ENCODE data around the gene MMP3. TPM values are rescaled to one million over a fixed set of nuclear protein-coding genes. Genes with fewer than 3 reads are reported as not detected.

Gene MMP3
- total and polyA plus RNA-seq, 2 experiments from 2014 or later: 0.68 TPM; not detected in 1

GRCh38 chr11:102836290-102836875, 7.0 kb downstream of the MMP3 start:
- H3K27me3 Mint-ChIP-seq (ENCODE audit: insufficient read depth, low read depth, poor library complexity): no peaks in the 10 kb centered on the region
- Histone ChIP-seq H4K20me1 (replicated peaks; ENCODE audit: insufficient read depth) (no peaks in the 10 kb centered on the region), H3K79me2 (replicated peaks; ENCODE audit: insufficient read depth) (no peaks in the 10 kb centered on the region), H2AFZ (peak overlapping the region; percentile 11; the same call in 1 of the 2 replicates), H3K36me3 (ENCODE audit: insufficient read depth) (no peaks in the 10 kb centered on the region), H3K27ac (ENCODE audit: low read depth) (no peak overlapping the region), H3K27me3 (ENCODE audit: insufficient read depth) (no peaks in the 10 kb centered on the region), H3K9me2 (ENCODE audit: insufficient read depth) (no peaks in the 10 kb centered on the region), H3K4me3 (no peak overlapping the region), H3K4me2 (peak overlapping the region; percentile 18), H3F3A (replicated peaks; ENCODE audit: low read depth) (no peaks in the 10 kb centered on the region), H3K4me1 (ENCODE audit: insufficient read depth) (peaks cover 18% of the 10 kb centered on the region)
- H3K9me3 Mint-ChIP-seq: no peaks in the 10 kb centered on the region
- H3K36me3 Mint-ChIP-seq (ENCODE audit: low read depth): no peaks in the 10 kb centered on the region
- peaks cover 25% of the 10 kb centered on the region for H3K4me1 Mint-ChIP-seq
- H3K4me3 Mint-ChIP-seq: no peak overlapping the region
- DNase-seq (ENCODE audit: low spot score) (peak; percentile 51), ATAC-seq (peak; percentile 87)
- TF ChIP-seq ZNF114 (CRISPR knock-in tag; IDR thresholded peaks at IDR 0.05): no peak
- TF ChIP-seq CREB1 (CRISPR knock-in tag; IDR thresholded peaks at IDR 0.05; ENCODE audit: low read depth): no peak
- TF ChIP-seq EZH2 (IDR thresholded peaks at IDR 0.05; ENCODE audit: low read depth, unreplicated experiment): no peak
- no peak for TF ChIP-seq POLR2AphosphoS5 (IDR thresholded peaks at IDR 0.05; ENCODE audit: low read depth)
- TF ChIP-seq, protein P1, sequence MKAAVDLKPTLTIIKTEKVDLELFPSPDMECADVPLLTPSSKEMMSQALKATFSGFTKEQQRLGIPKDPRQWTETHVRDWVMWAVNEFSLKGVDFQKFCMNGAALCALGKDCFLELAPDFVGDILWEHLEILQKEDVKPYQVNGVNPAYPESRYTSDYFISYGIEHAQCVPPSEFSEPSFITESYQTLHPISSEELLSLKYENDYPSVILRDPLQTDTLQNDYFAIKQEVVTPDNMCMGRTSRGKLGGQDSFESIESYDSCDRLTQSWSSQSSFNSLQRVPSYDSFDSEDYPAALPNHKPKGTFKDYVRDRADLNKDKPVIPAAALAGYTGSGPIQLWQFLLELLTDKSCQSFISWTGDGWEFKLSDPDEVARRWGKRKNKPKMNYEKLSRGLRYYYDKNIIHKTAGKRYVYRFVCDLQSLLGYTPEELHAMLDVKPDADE (IDR thresholded peaks at IDR 0.05): no peak
- TF ChIP-seq NANOG (IDR thresholded peaks at IDR 0.05; ENCODE audit: borderline replicate concordance): no peak
- no peak for TF ChIP-seq EZH2phosphoT487 (IDR thresholded peaks at IDR 0.05; ENCODE audit: unreplicated experiment)
- TF ChIP-seq, protein P2, sequence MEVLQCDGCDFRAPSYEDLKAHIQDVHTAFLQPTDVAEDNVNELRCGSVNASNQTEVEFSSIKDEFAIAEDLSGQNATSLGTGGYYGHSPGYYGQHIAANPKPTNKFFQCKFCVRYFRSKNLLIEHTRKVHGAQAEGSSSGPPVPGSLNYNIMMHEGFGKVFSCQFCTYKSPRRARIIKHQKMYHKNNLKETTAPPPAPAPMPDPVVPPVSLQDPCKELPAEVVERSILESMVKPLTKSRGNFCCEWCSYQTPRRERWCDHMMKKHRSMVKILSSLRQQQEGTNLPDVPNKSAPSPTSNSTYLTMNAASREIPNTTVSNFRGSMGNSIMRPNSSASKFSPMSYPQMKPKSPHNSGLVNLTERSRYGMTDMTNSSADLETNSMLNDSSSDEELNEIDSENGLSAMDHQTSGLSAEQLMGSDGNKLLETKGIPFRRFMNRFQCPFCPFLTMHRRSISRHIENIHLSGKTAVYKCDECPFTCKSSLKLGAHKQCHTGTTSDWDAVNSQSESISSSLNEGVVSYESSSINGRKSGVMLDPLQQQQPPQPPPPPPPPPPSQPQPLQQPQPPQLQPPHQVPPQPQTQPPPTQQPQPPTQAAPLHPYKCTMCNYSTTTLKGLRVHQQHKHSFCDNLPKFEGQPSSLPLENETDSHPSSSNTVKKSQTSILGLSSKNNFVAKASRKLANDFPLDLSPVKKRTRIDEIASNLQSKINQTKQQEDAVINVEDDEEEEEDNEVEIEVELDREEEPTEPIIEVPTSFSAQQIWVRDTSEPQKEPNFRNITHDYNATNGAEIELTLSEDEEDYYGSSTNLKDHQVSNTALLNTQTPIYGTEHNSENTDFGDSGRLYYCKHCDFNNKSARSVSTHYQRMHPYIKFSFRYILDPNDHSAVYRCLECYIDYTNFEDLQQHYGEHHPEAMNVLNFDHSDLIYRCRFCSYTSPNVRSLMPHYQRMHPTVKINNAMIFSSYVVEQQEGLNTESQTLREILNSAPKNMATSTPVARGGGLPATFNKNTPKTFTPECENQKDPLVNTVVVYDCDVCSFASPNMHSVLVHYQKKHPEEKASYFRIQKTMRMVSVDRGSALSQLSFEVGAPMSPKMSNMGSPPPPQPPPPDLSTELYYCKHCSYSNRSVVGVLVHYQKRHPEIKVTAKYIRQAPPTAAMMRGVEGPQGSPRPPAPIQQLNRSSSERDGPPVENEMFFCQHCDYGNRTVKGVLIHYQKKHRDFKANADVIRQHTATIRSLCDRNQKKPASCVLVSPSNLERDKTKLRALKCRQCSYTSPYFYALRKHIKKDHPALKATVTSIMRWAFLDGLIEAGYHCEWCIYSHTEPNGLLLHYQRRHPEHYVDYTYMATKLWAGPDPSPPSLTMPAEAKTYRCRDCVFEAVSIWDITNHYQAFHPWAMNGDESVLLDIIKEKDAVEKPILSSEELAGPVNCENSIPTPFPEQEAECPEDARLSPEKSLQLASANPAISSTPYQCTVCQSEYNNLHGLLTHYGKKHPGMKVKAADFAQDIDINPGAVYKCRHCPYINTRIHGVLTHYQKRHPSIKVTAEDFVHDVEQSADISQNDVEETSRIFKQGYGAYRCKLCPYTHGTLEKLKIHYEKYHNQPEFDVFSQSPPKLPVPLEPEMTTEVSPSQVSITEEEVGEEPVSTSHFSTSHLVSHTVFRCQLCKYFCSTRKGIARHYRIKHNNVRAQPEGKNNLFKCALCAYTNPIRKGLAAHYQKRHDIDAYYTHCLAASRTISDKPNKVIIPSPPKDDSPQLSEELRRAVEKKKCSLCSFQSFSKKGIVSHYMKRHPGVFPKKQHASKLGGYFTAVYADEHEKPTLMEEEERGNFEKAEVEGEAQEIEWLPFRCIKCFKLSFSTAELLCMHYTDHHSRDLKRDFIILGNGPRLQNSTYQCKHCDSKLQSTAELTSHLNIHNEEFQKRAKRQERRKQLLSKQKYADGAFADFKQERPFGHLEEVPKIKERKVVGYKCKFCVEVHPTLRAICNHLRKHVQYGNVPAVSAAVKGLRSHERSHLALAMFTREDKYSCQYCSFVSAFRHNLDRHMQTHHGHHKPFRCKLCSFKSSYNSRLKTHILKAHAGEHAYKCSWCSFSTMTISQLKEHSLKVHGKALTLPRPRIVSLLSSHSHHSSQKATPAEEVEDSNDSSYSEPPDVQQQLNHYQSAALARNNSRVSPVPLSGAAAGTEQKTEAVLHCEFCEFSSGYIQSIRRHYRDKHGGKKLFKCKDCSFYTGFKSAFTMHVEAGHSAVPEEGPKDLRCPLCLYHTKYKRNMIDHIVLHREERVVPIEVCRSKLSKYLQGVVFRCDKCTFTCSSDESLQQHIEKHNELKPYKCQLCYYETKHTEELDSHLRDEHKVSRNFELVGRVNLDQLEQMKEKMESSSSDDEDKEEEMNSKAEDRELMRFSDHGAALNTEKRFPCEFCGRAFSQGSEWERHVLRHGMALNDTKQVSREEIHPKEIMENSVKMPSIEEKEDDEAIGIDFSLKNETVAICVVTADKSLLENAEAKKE (CRISPR knock-in tag; IDR thresholded peaks at IDR 0.05): no peak
- no peak for TF ChIP-seq REST (IDR thresholded peaks at IDR 0.05; ENCODE audit: unreplicated experiment)
- H3K27ac Mint-ChIP-seq: peak overlapping the region; percentile 61

Measured in GM23338 (cell line).